GM18511 (cell line): ENCODE measurements around the gene FTO.
"Not testable (repeated sequence)": the region's sequence is repeated elsewhere in the genome, so short reads cannot be mapped to it uniquely, and the experiment has no call there.

Experiments
- ATAC-seq: cut with Tn5 transposase; IDR thresholded peaks from one replicate; pipeline ENCODE4 v1.9.1; 2021; ENCODE audit warnings: mild to moderate bottlenecking, moderate library complexity; ENCODE audit not compliant: unreplicated experiment

FTO gene

DNA sequence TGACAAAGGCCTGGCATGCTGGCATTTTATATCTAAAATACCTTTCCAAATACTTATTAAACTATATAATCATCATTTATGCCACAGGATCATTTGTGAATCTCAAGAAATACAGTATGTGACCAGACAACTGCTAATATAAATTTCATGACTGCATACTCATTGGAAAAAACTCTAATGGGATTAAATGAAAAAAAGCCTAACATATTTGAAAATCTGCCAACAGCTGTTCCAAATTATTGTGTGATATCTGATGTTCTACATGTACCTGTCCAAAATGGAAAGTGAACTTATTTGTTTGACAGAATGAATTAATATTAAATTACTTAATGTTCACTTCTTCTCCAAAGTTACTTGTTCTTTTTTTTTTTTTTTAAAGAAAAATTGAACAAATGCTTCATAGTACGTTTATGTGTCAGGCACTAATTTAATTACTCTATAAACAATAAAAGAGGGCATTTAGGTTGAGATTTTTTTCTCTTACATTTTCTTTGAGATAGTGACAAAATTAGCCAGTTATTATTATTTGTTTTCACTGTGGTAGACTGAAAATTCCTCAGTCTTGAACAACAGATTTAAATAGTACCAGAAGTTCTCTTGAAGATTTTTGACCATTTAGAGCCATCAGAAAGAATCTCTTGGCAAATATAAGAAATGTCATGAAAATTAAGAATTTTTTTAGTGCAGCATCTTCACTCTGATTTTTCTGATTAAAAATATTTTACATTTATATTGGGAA is 114.0 kb downstream of the FTO start:
- no peak for ATAC-seq

- ATAC-seq, result no peak
These were observed 117.5 kb downstream of the FTO start for GRCh38 chr16:53821487-53821886.

- ATAC-seq, result no peak
These were observed 118.1 kb downstream of the FTO start for GRCh38 chr16:53821957-53822625.

- no peak for ATAC-seq
These were observed 119.1 kb downstream of the FTO start for GRCh38 chr16:53822936-53823529.

DNA sequence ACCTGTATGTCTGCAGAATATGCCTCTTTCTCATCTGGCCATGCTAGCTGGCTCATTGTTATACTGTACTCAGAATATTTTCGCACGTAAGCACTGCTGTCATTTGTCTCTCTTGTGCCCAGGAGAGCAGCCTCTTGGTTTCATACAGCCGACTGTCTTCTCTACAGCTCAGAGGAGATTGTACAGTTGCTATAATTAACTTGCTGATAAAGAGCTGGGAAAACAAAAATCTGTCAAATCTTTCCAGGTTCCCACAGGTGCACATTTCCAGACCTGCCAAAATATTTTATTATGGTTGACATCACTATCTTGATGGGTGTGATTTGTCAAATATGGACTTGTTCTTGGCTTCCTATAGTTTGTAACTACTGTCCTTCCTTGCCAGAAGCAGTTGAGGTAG is 122.7 kb downstream of the FTO start:
- ATAC-seq, result no peak

DNA sequence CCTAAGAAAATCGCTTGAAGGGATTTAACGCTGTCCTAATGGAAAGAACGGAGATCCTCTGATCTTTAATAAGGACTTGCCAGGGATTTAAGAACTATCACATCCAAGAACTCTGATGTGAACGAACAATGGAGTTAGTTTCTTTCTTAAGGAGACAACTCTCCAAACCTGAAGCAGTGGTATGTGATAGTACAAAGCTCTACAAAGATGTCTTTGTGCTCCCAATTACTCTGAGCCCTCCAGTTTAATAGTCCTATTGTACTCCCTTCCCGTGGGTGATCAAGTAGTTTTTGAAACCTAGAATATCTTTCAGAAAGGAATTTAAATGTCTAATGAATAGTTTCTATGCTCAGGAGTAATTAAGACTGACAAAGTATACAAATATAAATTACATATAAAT is 123.8 kb downstream of the FTO start:
- no peak for ATAC-seq

DNA sequence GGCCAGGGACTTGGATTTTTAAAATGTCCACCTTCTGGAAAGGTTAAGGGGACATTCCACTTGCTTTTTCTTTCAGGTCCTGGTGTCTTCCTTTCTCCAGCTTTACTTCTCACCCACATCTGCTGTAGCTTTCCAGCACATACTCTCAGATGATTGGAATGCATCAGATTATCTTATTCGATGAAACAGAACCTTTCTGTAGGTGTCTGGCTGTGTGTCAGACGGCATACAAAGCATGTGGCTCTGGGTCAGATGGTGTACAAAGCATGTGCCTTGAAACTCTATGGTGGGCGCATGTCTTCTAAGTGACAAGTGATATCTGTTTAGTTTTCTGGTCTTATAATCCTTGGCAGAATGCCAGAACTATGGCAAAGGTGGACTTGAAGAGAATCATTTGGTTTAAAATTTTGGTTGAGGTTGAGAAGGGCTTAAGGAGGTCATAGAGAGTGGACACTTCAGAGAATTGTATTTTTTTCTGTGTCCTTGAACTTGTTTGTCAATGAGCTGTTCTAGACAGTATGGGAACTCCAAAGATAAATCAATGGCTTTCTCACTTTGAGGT is 125.3 kb downstream of the FTO start:
- ATAC-seq, result no peak

DNA sequence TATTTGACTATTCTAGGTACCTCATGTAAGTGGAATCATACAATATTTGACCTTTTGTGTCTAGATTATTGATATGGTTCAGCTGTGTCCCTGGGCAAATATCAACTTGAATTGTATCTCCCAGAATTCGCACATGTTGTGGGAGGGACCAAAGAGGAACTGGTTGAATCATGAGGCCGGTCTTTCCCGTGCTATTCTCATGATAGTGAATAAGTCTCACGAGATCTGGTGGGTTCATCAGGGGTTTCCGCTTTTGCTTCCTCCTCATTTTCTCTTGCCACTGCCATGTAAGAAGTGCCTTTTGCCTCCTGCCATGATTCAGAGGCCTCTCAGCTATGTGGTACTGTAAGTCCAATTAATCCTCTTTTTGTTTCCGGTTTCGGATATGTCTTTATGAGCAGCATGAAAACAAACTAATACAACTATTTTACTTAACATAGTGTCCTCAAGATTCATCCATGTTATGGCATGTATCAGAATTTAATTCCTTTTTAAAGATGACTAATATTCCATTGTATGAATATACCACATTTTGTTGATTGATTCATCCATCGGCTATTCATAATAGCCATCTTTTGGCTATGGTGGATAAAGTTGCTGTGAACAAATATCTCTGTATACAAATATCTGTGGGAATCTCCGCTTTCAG is 129.1 kb downstream of the FTO start:
- ATAC-seq, result no peak

DNA sequence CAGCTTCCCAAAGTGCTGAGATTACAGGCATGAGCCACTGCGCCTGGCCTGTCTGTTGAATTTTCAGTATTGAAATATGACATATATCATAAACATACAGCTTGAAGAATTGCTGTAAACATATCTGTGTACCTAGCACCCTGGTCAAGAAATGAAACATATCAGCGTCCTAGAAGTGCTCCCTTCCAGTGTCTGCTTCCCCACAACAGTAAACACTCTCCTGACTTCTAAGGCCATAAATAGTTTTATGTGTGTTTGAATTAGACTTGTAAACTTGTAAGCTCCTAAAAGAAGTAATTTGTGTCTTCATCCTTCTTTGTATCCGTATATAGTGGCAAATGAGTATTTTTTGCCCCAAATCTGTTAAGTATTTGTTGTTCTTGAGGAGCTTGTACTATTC is 132.2 kb downstream of the FTO start:
- ATAC-seq, result no peak

- no peak for ATAC-seq
These were observed 132.7 kb downstream of the FTO start for GRCh38 chr16:53836680-53837079.

DNA sequence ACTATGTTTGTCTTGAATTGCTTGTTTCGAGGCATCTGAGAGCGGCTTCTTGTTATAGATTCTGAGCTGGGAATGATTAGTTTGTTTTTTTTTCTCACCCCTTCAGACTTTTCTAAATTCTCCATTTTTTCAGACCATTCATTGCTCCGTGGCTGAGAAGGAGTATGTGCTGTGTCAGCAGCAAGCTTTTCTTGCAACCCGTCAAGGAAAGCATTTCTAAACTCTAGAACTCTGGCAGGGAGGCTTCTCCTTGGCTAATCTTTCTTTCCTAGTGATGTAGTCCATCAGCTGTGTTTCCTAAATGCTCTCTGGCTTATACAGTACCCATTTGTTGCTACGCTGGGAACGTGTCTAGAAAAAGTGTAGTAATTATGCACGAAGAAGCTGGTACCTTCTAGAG is 133.5 kb downstream of the FTO start:
- no peak for ATAC-seq

- ATAC-seq, result no peak
These were observed 135.2 kb downstream of the FTO start for GRCh38 chr16:53839150-53839549.

GRCh38 chr16:53840456-53840855 is 136.5 kb downstream of the FTO start:
- ATAC-seq, result no peak

DNA sequence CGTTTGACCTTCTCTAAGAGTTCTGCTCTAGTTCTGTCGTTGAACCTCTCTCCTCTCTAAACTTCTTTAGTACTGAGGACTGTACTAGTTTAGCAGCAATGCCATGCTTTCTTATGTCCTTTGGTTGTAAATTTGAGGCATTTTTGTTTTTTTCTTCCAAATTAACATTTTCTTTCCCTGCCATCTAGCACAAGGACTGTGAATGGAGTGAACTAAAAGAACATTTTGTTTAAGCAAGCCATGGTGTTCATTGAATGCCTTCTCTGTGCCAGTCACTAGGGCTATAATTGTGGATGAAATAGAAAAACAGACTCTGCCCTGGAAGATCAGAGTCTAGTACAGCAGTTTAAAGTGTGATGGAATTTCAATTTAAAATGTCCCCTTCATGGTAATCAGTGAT is 137.9 kb downstream of the FTO start:
- no peak for ATAC-seq

DNA sequence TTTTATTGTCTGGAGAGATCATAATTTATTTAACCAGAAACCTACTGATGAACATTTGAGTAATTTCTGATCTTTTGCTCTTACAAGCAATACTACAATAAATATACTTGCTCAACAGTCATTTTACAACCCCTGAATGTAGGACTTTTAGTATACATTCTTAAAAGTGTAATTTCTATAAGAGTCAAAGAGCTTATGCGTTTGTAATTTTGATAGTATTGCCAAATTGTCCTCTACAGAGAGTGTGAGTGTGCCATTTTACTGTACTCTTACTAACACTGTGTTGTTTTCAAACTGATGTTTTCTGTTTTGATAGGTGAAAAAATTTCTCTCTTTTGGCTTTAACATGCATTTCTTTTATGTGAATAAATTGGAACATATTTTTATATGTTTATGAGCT is 139.1 kb downstream of the FTO start:
- no peak for ATAC-seq

GRCh38 chr16:53844804-53845203 is 140.8 kb downstream of the FTO start:
- ATAC-seq, result no peak

- not testable (repeated sequence) for ATAC-seq
These were observed 142.6 kb downstream of the FTO start for GRCh38 chr16:53846549-53846948.

DNA sequence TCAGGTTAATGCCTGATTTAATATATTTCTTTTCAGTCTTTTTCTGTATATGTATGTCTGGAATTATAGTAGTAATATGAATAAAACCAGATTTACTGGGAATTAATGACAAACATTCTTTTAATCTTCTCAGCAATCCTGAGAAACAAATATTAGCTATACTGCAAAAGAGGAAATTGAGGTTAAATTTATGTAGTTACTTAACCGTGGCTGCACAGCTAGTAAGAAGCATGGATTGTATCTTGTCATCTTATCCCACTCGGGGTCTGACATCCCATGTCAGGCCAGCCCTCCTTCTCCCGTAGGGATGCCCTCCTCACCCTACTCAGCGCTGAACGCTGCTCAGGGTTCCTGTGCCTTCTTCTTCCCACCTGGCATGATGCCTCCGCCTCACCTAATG is 143.0 kb downstream of the FTO start:
- no peak for ATAC-seq

DNA sequence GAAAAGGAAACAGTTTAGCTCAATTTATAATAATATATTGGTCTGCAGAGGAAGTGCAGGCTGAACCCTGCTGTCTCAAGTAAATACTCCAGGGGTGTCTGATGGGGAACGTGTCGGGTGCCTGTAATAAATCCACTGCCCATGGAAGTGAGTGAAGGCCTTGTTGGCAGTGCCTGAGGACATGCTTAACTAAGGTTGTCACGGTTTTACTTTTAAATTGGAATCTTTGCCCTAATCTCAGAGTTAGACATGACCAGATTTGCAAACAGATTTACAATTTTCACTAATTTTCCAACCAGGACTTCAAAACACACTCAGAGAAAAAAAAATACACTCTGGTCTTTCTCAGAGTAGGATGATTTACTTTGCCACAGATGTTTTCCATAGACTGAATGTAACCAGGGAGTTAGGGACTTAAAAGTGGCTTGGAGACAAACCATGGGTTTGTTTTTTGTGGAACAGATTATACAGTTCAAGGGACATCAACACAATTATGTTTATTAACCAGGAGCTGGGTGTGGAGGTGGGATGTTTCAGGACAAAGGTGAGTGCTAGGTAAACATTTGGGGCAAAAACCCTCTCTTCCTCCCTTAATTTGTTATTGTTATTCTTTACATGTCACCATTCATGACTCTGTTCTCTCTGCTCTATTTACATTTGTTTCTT is 144.5 kb downstream of the FTO start:
- no peak for ATAC-seq

GRCh38 chr16:53848950-53849349 is 145.0 kb downstream of the FTO start:
- no peak for ATAC-seq

DNA sequence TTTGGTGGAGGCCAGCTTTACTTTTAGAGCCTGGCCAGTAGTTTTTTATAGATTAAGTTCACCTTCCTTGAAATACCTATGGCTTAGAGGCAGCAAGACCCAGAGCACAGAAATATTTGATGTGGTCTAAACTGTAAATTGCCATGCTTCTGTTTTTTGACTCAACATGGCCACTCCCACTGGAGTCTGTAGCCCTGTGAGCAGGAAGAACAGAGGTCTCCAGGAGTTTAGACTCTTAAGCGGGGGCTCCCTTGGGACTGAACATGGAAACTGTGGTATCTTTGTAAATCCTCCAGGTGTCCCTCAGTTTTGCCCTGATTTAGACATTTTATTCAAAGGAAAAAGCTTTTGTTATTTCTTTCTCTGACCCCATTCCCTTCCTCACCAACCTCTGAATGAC is 145.6 kb downstream of the FTO start:
- ATAC-seq, result no peak
